OCI-LY1 (cell line): ENCODE data around the gene CD93.

Experiments
- H2AFZ ChIP-seq: fragments of 200-600 bp; sonication (generic), shearing (Covaris generic); 2 replicates; pipeline ENCODE4 v1.6.0; 2014; ENCODE audit warnings: antibody characterized with exemption, mild to moderate bottlenecking, low read length
- H3F3A ChIP-seq: fragments of 200-600 bp; sonication (generic), shearing (Covaris generic); 2 replicates; pipeline ENCODE4 v1.6.0; 2014; ENCODE audit warnings: mild to moderate bottlenecking, antibody characterized with exemption, low read length, moderate library complexity; ENCODE audit not compliant: insufficient read depth
- H3K27ac ChIP-seq: fragments of 200-600 bp; sonication (generic); 2 replicates; pipeline ENCODE4 v1.5.1; 2014; ENCODE audit warnings: low read length, mixed run types, mild to moderate bottlenecking, low read depth; ENCODE audit not compliant: poor library complexity, severe bottlenecking
- H3K27me3 ChIP-seq: fragments of 200-600 bp; sonication (generic); 2 replicates; pipeline ENCODE4 v1.6.0; 2014; ENCODE audit warnings: antibody characterized with exemption, mild to moderate bottlenecking, low read length, moderate library complexity; ENCODE audit not compliant: insufficient read depth
- H3K36me3 ChIP-seq: fragments of 200-600 bp; sonication (generic); 2 replicates; pipeline ENCODE4 v1.6.1; 2014; ENCODE audit warnings: mild to moderate bottlenecking, antibody characterized with exemption, low read length, moderate library complexity, mixed read lengths; ENCODE audit not compliant: insufficient read depth
- H3K4me1 ChIP-seq: fragments of 200-600 bp; sonication (generic); 2 replicates; pipeline ENCODE4 v1.5.1; 2014; ENCODE audit warnings: mild to moderate bottlenecking, low read length, moderate library complexity; ENCODE audit not compliant: insufficient read depth, severe bottlenecking
- H3K4me2 ChIP-seq: fragments of 200-600 bp; sonication (generic), shearing (Covaris generic); 2 replicates; pipeline ENCODE4 v1.6.1; 2014; ENCODE audit warnings: low read length
- H3K4me3 ChIP-seq: fragments of 200-600 bp; sonication (generic); 2 replicates; pipeline ENCODE4 v1.5.1; 2014; ENCODE audit warnings: low read length, low read depth, mild to moderate bottlenecking, mixed read lengths; ENCODE audit not compliant: poor library complexity, severe bottlenecking
- H3K79me2 ChIP-seq: fragments of 200-600 bp; shearing (Covaris generic); 2 replicates; pipeline ENCODE4 v1.6.1; 2016; ENCODE audit warnings: mixed run types, low read length, mixed read lengths; ENCODE audit not compliant: insufficient read depth
- H3K9ac ChIP-seq: fragments of 200-600 bp; sonication (generic), shearing (Covaris generic); 2 replicates; pipeline ENCODE4 v1.6.1; 2014; ENCODE audit warnings: mild to moderate bottlenecking, low read length, mixed read lengths
- H3K9me2 ChIP-seq: fragments of 200-600 bp; sonication (generic), shearing (Covaris generic); 2 replicates; pipeline ENCODE4 v1.6.1; 2014; ENCODE audit warnings: low read depth, mild to moderate bottlenecking, low read length, mixed read lengths
- H3K9me3 ChIP-seq: fragments of 200-600 bp; shearing (Covaris generic); 2 replicates; pipeline ENCODE4 v1.6.1; 2014; ENCODE audit warnings: low read length, mixed read lengths
- H4K20me1 ChIP-seq: fragments of 200-600 bp; sonication (generic), shearing (Covaris generic); 2 replicates; pipeline ENCODE4 v1.6.0; 2016; ENCODE audit warnings: mild to moderate bottlenecking, low read length; ENCODE audit not compliant: insufficient read depth
- EZH2 ChIP-seq: fragments of 200-600 bp; sonication (generic), shearing (Covaris generic); IDR thresholded peaks from 2 replicates; pipeline ENCODE4 v1.8.0; 2017; ENCODE audit warnings: borderline replicate concordance, mixed run types, mild to moderate bottlenecking, antibody characterized with exemption, low read length, moderate library complexity, mixed read lengths
- TF ChIP-seq, protein P1 (sequence below): fragments of 200-600 bp; sonication (generic), shearing (Covaris generic); IDR thresholded peaks from 2 replicates; pipeline ENCODE4 v1.5.1; 2017; ENCODE audit warnings: mild to moderate bottlenecking, antibody characterized with exemption, low read length, moderate library complexity, mixed read lengths

Gene CD93

DNA sequence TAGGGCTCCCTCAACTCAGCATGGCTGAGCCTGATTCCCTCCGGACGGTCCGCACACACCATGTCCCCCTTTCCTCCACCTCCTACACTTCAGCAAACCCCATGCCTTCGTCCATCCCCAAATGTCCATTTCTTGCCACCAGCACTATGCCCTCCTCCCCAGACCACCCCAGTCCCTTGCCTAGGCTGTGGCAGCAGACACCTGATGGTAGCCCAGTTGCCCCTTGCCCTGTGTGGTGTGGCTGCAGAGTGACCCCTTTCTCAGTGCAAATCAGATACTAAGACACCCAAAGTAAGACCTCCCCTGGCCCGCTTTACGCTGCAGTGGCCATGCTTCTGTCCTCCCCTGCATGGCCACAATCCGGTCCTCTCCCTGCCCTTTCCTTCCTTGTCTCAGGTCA is 34.1 kb upstream of the CD93 start:
- Histone ChIP-seq H3K4me3 (no peak overlapping the region), H3K27ac (no peak overlapping the region), H2AFZ (no peak overlapping the region), H3K27me3 (no peaks in the 10 kb centered on the region; the same call in 1 of the 2 replicates), H3F3A (no peaks in the 10 kb centered on the region), H3K9ac (no peak overlapping the region), H3K4me1 (no peaks in the 10 kb centered on the region), H4K20me1 (no peaks in the 10 kb centered on the region), H3K9me2 (no peaks in the 10 kb centered on the region), H3K36me3 (no peaks in the 10 kb centered on the region), H3K79me2 (no peaks in the 10 kb centered on the region), H3K9me3 (no peaks in the 10 kb centered on the region), H3K4me2 (no peak overlapping the region)
- TF ChIP-seq EZH2, result no peak
- TF ChIP-seq, protein P1, sequence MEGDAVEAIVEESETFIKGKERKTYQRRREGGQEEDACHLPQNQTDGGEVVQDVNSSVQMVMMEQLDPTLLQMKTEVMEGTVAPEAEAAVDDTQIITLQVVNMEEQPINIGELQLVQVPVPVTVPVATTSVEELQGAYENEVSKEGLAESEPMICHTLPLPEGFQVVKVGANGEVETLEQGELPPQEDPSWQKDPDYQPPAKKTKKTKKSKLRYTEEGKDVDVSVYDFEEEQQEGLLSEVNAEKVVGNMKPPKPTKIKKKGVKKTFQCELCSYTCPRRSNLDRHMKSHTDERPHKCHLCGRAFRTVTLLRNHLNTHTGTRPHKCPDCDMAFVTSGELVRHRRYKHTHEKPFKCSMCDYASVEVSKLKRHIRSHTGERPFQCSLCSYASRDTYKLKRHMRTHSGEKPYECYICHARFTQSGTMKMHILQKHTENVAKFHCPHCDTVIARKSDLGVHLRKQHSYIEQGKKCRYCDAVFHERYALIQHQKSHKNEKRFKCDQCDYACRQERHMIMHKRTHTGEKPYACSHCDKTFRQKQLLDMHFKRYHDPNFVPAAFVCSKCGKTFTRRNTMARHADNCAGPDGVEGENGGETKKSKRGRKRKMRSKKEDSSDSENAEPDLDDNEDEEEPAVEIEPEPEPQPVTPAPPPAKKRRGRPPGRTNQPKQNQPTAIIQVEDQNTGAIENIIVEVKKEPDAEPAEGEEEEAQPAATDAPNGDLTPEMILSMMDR, result no peak

DNA sequence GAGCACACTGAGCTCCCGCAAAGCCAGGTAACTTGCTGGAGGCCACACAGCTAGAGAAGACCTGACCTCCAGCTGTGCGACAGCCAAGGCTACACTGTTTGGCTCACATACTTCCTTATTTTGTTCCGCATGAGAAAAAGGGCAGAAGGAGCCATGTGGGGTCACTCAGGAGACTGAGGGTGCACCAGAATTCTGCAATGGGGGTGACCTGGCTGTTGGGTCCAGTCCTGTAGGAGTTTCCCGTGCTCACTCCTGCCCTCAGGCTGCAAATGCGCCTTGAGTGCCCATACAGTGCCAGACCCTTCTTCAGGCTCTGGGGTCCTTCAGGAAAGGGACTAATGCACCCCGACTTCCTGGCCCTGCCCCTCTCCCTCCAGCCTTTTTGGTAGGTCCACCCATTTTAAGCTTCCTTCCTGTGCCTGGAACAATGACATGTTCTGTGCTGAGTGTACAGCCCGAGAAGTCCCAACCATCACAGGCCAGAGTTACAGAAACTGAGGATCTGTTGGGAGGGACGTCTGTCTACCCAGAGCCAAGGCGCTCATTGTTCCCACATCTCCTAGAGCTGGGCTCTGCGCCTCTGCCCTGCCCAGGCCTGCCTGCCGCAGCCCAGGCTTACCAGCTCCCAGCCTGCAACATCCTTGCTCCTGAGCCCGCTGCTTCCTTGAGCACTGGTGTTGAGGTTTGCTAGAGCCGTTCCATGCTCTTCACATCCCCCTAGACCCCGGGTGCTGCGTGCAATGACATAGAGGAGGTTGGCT is 33.5 kb upstream of the CD93 start:
- no peak overlapping the region for H3K27ac ChIP-seq
- H3K9ac ChIP-seq, result no peak overlapping the region
- H3K9me3 ChIP-seq, result no peaks in the 10 kb centered on the region
- no peaks in the 10 kb centered on the region for H3K79me2 ChIP-seq
- H3K36me3 ChIP-seq, result no peaks in the 10 kb centered on the region
- TF ChIP-seq, protein P1, result no peak
- TF ChIP-seq EZH2, result no peak
- no peak overlapping the region for H2AFZ ChIP-seq
- no peak overlapping the region for H3K4me3 ChIP-seq
- no peak overlapping the region for H3K4me2 ChIP-seq
- H3K9me2 ChIP-seq, result no peaks in the 10 kb centered on the region
- no peaks in the 10 kb centered on the region; the same call in 1 of the 2 replicates for H3K27me3 ChIP-seq
- no peaks in the 10 kb centered on the region for H4K20me1 ChIP-seq
- no peaks in the 10 kb centered on the region for H3F3A ChIP-seq
- H3K4me1 ChIP-seq, result no peaks in the 10 kb centered on the region

DNA sequence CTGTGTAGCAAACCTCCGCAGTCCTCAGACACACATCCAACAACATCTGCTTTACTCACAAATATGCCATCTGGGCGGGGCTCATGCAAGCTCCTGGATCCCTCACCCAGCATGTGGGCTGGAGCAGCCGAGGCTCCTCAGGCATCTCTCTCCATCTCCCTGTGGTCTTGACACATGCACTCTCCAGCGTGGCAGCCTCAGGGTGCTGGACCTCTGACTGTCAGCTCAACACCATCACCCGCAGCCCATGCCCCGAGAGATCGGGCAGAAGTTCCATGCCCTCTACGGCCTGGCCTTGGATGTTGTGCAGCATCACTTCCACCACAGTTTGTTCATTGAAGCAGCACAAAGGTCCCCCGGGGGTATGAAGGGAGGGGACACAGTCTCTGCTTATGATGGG is 32.6 kb upstream of the CD93 start:
- H3K9ac ChIP-seq, result no peak overlapping the region
- H3K4me1 ChIP-seq, result no peaks in the 10 kb centered on the region
- H3K4me2 ChIP-seq, result no peak overlapping the region

More for the DNA sequence above, 32.6 kb upstream of the CD93 start:
- H3K4me3 ChIP-seq, result no peak overlapping the region
- H2AFZ ChIP-seq, result no peak overlapping the region
- no peaks in the 10 kb centered on the region for H4K20me1 ChIP-seq
- H3K36me3 ChIP-seq, result no peaks in the 10 kb centered on the region
- H3F3A ChIP-seq, result no peaks in the 10 kb centered on the region
- H3K27me3 ChIP-seq, result no peaks in the 10 kb centered on the region; the same call in 1 of the 2 replicates
- no peaks in the 10 kb centered on the region for H3K79me2 ChIP-seq
- TF ChIP-seq, protein P1, result no peak
- TF ChIP-seq EZH2, result no peak
- H3K9me2 ChIP-seq, result no peaks in the 10 kb centered on the region
- H3K27ac ChIP-seq, result no peak overlapping the region
- no peaks in the 10 kb centered on the region for H3K9me3 ChIP-seq
